Naive thymus-derived CD4-positive, alpha-beta T cell (primary cell): ENCODE results near the gene LCP1. TPM values are rescaled to one million over a fixed set of nuclear protein-coding genes. Genes with fewer than 3 reads are reported as not detected.

Experiments
- ATAC-seq: fragments of 150-1000 bp; cut with Tn5 transposase; 2 replicates; pipeline ENCODE4 v1.10.0; 2021; ENCODE audit warnings: mild to moderate bottlenecking, moderate library complexity
- CTCF ChIA-PET: fragments of 350-600 bp; sonication (Branson Sonifier 250); formaldehyde crosslinking; loops from one replicate; lab custom pipeline; 2021; ENCODE audit warnings: antibody characterized with exemption; lab: Charles Lee
- POLR2A ChIA-PET: fragments of 350-600 bp; sonication (Branson Sonifier 250); formaldehyde crosslinking; loops from one replicate; lab custom pipeline; 2021; ENCODE audit warnings: antibody characterized with exemption, inconsistent platforms; lab: Charles Lee
- DNase-seq, 9 donors: peaks; one replicate each; pipeline versions ENCODE4 v3.0.0 to v3.0.0-alpha.2; 2020 to 2022; ENCODE audit warnings: mixed read lengths in 1 of 9
- H3K27ac ChIP-seq: one replicate; pipeline ENCODE4 v1.7.0; 2013; ENCODE audit warnings: mild to moderate bottlenecking, low read depth, low read length, moderate library complexity
- H3K27me3 ChIP-seq, 2 donors: one replicate each; pipeline ENCODE4 v1.7.0; 2013; ENCODE audit warnings: low read length in 2 of 2, mild to moderate bottlenecking in 2 of 2, moderate library complexity in 2 of 2; ENCODE audit not compliant: control insufficient read depth in 2 of 2, insufficient read depth in 2 of 2
- H3K36me3 ChIP-seq, 3 experiments: 1 replicate in 2 of 3; 2 replicates in 1 of 3; pipeline ENCODE4 v1.7.0; 2013; ENCODE audit warnings: low read length in 3 of 3, mild to moderate bottlenecking in 3 of 3, moderate library complexity in 1 of 3; ENCODE audit not compliant: insufficient read depth in 3 of 3, control insufficient read depth in 2 of 3
- H3K4me1 ChIP-seq, 2 donors: one replicate each; pipeline ENCODE4 v1.7.0; 2013; ENCODE audit warnings: low read length in 2 of 2, mild to moderate bottlenecking in 2 of 2, moderate library complexity in 1 of 2; ENCODE audit not compliant: control insufficient read depth in 2 of 2, insufficient read depth in 2 of 2
- H3K4me3 ChIP-seq: 2 replicates; pipeline ENCODE4 v1.7.0; 2013; ENCODE audit warnings: mild to moderate bottlenecking, low read length
- H3K9me3 ChIP-seq, 3 experiments: 1 replicate in 2 of 3; 2 replicates in 1 of 3; pipeline ENCODE4 v1.7.0; 2013; ENCODE audit warnings: low read length in 3 of 3; ENCODE audit not compliant: control insufficient read depth in 2 of 3
- H3K27ac Mint-ChIP-seq, 9 donors: one replicate each; pipeline ENCODE4 v1.8.0; 2020 to 2022; ENCODE audit warnings: mixed read lengths in 9 of 9, mild to moderate bottlenecking in 8 of 9, moderate library complexity in 5 of 9, inconsistent platforms in 2 of 9
- H3K27me3 Mint-ChIP-seq, 5 donors: one replicate each; pipeline ENCODE4 v1.8.0; 2021 to 2022; ENCODE audit warnings: mixed read lengths in 5 of 5, mild to moderate bottlenecking in 1 of 5
- H3K36me3 Mint-ChIP-seq, 5 donors: one replicate each; pipeline ENCODE4 v1.8.0; 2020 to 2022; ENCODE audit warnings: mixed read lengths in 5 of 5, mild to moderate bottlenecking in 3 of 5, inconsistent platforms in 1 of 5
- H3K4me1 Mint-ChIP-seq, 7 donors: one replicate each; pipeline ENCODE4 v1.8.0; 2020 to 2022; ENCODE audit warnings: mixed read lengths in 7 of 7, mild to moderate bottlenecking in 3 of 7, inconsistent platforms in 1 of 7
- H3K4me3 Mint-ChIP-seq, 10 donors: one replicate each; pipeline ENCODE4 v1.8.0; 2020 to 2022; ENCODE audit warnings: mild to moderate bottlenecking in 10 of 10, mixed read lengths in 10 of 10, moderate library complexity in 6 of 10, inconsistent platforms in 2 of 10
- H3K9me3 Mint-ChIP-seq, 11 donors: one replicate each; pipeline ENCODE4 v1.8.0; 2020 to 2022; ENCODE audit warnings: mixed read lengths in 11 of 11, mild to moderate bottlenecking in 4 of 11, inconsistent platforms in 1 of 11, moderate library complexity in 1 of 11
- intact Hi-C, 2 donors: fragments of 100-400 bp; cut with micrococcal nuclease; formaldehyde crosslinking; loops; one replicate each; pipeline ENCODE4 v1.15.1; 2023
- polyA plus RNA-seq, 2 donors: library from polyadenylated mRNA; unstranded; fragments of 300-500 nt; fragmentation: Illumina TruSeq; gene quantifications; one replicate each; pipeline ENCODE4 v1.2.3, GENCODE V29; 2021
- total RNA-seq, 6 experiments: library from RNA in 5 of 6; stranded (reverse) in 5 of 6; gene quantifications; 1 replicate in 5 of 6; 2 replicates in 1 of 6; pipeline ENCODE4 v1.2.3 and lab custom pipeline; 2021 to 2026

The LCP1 gene
- total and polyA plus RNA-seq, 7 experiments from 2014 or later: 293 to 989 (median 685) TPM

GRCh38 chr13:46185634-46186033, 3.7 kb upstream of the LCP1 start:
- H3K36me3 Mint-ChIP-seq: peaks cover 0 to 8% (median 3%) of the 10 kb centered on the region in 5 donors

GRCh38 chr13:46184277-46184699, 2.3 kb upstream of the LCP1 start:
- peak; percentile 75 for ATAC-seq
- no peaks in the 10 kb centered on the region for H3K36me3 ChIP-seq
- H3K27ac ChIP-seq: peak overlapping the region; percentile 82
- Mint-ChIP-seq H3K27ac (peak overlapping the region; percentile 86 to 99 (median 96)), H3K4me3 (peak overlapping the region; percentile 67 to 99 (median 85)), H3K36me3 (peaks cover 0 to 14% (median 3%) of the 10 kb centered on the region in 5 donors), H3K9me3 (peaks cover 0 to 1% (median 0%) of the 10 kb centered on the region in 11 donors), H3K4me1 (peaks cover 35 to 48% (median 38%) of the 10 kb centered on the region in 7 donors), H3K27me3 (peaks cover 0 to 3% (median 0%) of the 10 kb centered on the region in 5 donors)
- intact Hi-C loops: loop anchor here (1.0 to 10.0 kb wide), 14 partner anchors 18 to 1267 kb away; partner anchors contain the start of genes LRRC63 (in 2 of the 2), ESD (in 1 of the 2), LRCH1 (in 1 of the 2) and SLC25A30 (in 1 of the 2)
- ChIA-PET CTCF (interaction anchor here (1.1 to 1.5 kb wide), 2 partner anchors 16 to 26 kb away, joined by 3 read pairs; no protein-coding TSS in a partner anchor), POLR2A (interaction anchor here (2.3 kb wide), 1 partner anchor 14 kb away, joined by 8 read pairs; no protein-coding TSS in a partner anchor)
- H3K4me3 ChIP-seq: peak overlapping the region; percentile 83
- DNase-seq: peak in 8 of 9 donors; percentile 60 to 74 (median 69)
- H3K4me1 ChIP-seq: peaks cover 27 to 35% of the 10 kb centered on the region in 2 donors
- H3K9me3 ChIP-seq: no peaks in the 10 kb centered on the region
- no peaks in the 10 kb centered on the region for H3K27me3 ChIP-seq

More at GRCh38 chr13:46185634-46186033, 3.7 kb upstream of the LCP1 start:
- no peak for DNase-seq
- Histone ChIP-seq H3K9me3 (no peaks in the 10 kb centered on the region), H3K27me3 (no peaks in the 10 kb centered on the region), H3K36me3 (no peaks in the 10 kb centered on the region), H3K4me3 (no peak overlapping the region), H3K27ac (no peak overlapping the region), H3K4me1 (peaks cover 27 to 35% of the 10 kb centered on the region in 2 donors)
- Mint-ChIP-seq H3K4me1 (peaks cover 31 to 41% (median 35%) of the 10 kb centered on the region in 7 donors), H3K9me3 (no peaks in the 10 kb centered on the region), H3K27me3 (no peaks in the 10 kb centered on the region), H3K27ac (peak overlapping the region in 4 of 9 donors; percentile 76 to 95 (median 88)), H3K4me3 (no peak overlapping the region)
- no peak for ATAC-seq
- ChIA-PET CTCF (interaction anchor here (1.1 to 2.1 kb wide), 5 partner anchors 14 to 26 kb away, joined by 3 to 9 read pairs (median 4); no protein-coding TSS in a partner anchor), POLR2A (interaction anchor here (0.7 to 2.3 kb wide), 5 partner anchors 12 to 25 kb away, joined by 3 to 8 read pairs (median 7); no protein-coding TSS in a partner anchor)
- intact Hi-C loops: loop anchor here in 1 of 2 donors (10.0 kb wide), 1 partner anchor 369 kb away; the partner anchor contains the start of gene LRCH1

- Mint-ChIP-seq H3K9me3 (peaks cover 0 to 1% (median 0%) of the 10 kb centered on the region in 11 donors), H3K36me3 (peaks cover 0 to 14% (median 0%) of the 10 kb centered on the region in 5 donors), H3K27ac (peak overlapping the region; percentile 86 to 99 (median 96)), H3K4me3 (peak overlapping the region; percentile 82 to 99 (median 96)), H3K27me3 (peaks cover 0 to 3% (median 0%) of the 10 kb centered on the region in 5 donors), H3K4me1 (peaks cover 36 to 54% (median 46%) of the 10 kb centered on the region in 7 donors)
- Histone ChIP-seq H3K9me3 (no peaks in the 10 kb centered on the region), H3K36me3 (no peaks in the 10 kb centered on the region), H3K27ac (peak overlapping the region; percentile 82), H3K27me3 (no peaks in the 10 kb centered on the region), H3K4me1 (peaks cover 29 to 41% of the 10 kb centered on the region in 2 donors), H3K4me3 (peak overlapping the region; percentile 83)
- ATAC-seq (no peak), DNase-seq (no peak)
- ChIA-PET POLR2A (interaction anchor here (0.6 to 6.2 kb wide), 8 partner anchors 10 to 1742 kb away, joined by 3 to 117 read pairs (median 4); no protein-coding TSS in a partner anchor), CTCF (interaction anchor here (1.6 to 3.6 kb wide), 4 partner anchors 13 to 138 kb away, joined by 3 to 13 read pairs (median 8); no protein-coding TSS in a partner anchor)
- intact Hi-C loops: loop anchor here (2.0 to 10.0 kb wide), 6 partner anchors 372 to 1266 kb away; partner anchors contain the start of genes ESD (in 1 of the 2), LRCH1 (in 1 of the 2), SLC25A30 (in 1 of the 2) and TPT1 (in 1 of the 2)
Observed at GRCh38 chr13:46183018-46183946, 1.3 kb upstream of the LCP1 start.

- POLR2A ChIA-PET: interaction anchor here (0.6 to 6.2 kb wide), 11 partner anchors 11 to 1742 kb away, joined by 3 to 117 read pairs (median 6); no protein-coding TSS in a partner anchor
- peaks cover 0 to 1% (median 0%) of the 10 kb centered on the region in 11 donors for H3K9me3 Mint-ChIP-seq
- H3K4me3 ChIP-seq: peak overlapping the region; percentile 83
- H3K27ac Mint-ChIP-seq: peak overlapping the region; percentile 86 to 99 (median 96)
- H3K4me3 Mint-ChIP-seq: peak overlapping the region; percentile 82 to 99 (median 97)
- no peaks in the 10 kb centered on the region for H3K27me3 ChIP-seq
- H3K36me3 ChIP-seq: no peaks in the 10 kb centered on the region
- ATAC-seq: no peak
- intact Hi-C loops: loop anchor here (1.0 to 10.0 kb wide), 10 partner anchors 10 to 1265 kb away; partner anchors contain the start of genes ESD (in 1 of the 2), LRCH1 (in 1 of the 2), SLC25A30 (in 1 of the 2) and TPT1 (in 1 of the 2)
- peaks cover 44 to 61% (median 54%) of the 10 kb centered on the region in 7 donors for H3K4me1 Mint-ChIP-seq
- CTCF ChIA-PET: interaction anchor here (0.6 to 3.6 kb wide), 8 partner anchors 10 to 139 kb away, joined by 3 to 13 read pairs (median 3); no protein-coding TSS in a partner anchor
- H3K27ac ChIP-seq: peak overlapping the region; percentile 82
- peaks cover 0 to 22% (median 0%) of the 10 kb centered on the region in 5 donors for H3K36me3 Mint-ChIP-seq
- H3K4me1 ChIP-seq: peaks cover 37 to 45% of the 10 kb centered on the region in 2 donors
- DNase-seq: peak in 1 of 9 donors; percentile 50
- H3K9me3 ChIP-seq: no peaks in the 10 kb centered on the region
- H3K27me3 Mint-ChIP-seq: peaks cover 0 to 3% (median 0%) of the 10 kb centered on the region in 5 donors
Observed at GRCh38 chr13:46182491-46182877, 507 bp upstream of the LCP1 start.

GRCh38 chr13:46181377-46181839, 569 bp downstream of the LCP1 start:
- intact Hi-C loops: loop anchor here (5.0 to 10.0 kb wide), 5 partner anchors 373 to 1264 kb away; partner anchors contain the start of genes ESD (in 1 of the 2), LRCH1 (in 1 of the 2) and SLC25A30 (in 1 of the 2)
- H3K27me3 ChIP-seq: no peaks in the 10 kb centered on the region
- Mint-ChIP-seq H3K4me3 (peak overlapping the region; percentile 82 to 99 (median 97)), H3K27ac (peak overlapping the region; percentile 86 to 99 (median 96)), H3K36me3 (peaks cover 0 to 30% (median 5%) of the 10 kb centered on the region in 5 donors), H3K27me3 (peaks cover 0 to 3% (median 0%) of the 10 kb centered on the region in 5 donors), H3K4me1 (peaks cover 51 to 66% (median 64%) of the 10 kb centered on the region in 7 donors), H3K9me3 (peaks cover 0 to 1% (median 0%) of the 10 kb centered on the region in 11 donors)
- CTCF ChIA-PET: interaction anchor here (0.7 to 3.6 kb wide), 7 partner anchors 12 to 159 kb away, joined by 3 to 13 read pairs (median 4); no protein-coding TSS in a partner anchor
- peak overlapping the region; percentile 82 for H3K27ac ChIP-seq
- no peaks in the 10 kb centered on the region for H3K36me3 ChIP-seq
- H3K4me3 ChIP-seq: peak overlapping the region; percentile 83
- POLR2A ChIA-PET: interaction anchor here (1.0 to 6.2 kb wide), 7 partner anchors 11 to 140 kb away, joined by 3 to 117 read pairs (median 9); no protein-coding TSS in a partner anchor
- DNase-seq (no peak), ATAC-seq (no peak)
- peaks cover 41 to 50% of the 10 kb centered on the region in 2 donors for H3K4me1 ChIP-seq
- no peaks in the 10 kb centered on the region for H3K9me3 ChIP-seq
